Stomach smooth muscle (tissue), 2 donors: Measurements from ENCODE around the gene KRTAP10-5.
"Not testable (repeated sequence)": the region's sequence is repeated elsewhere in the genome, so short reads cannot be mapped to it uniquely, and the experiment has no call there.

Experiments
- H3K27ac ChIP-seq: one replicate; pipeline ENCODE4 v1.7.0; 2013; ENCODE audit warnings: mild to moderate bottlenecking, low read length, inconsistent platforms
- H3K27me3 ChIP-seq, 2 donors: one replicate each; pipeline ENCODE4 v1.7.0; 2013; ENCODE audit warnings: low read length in 2 of 2; ENCODE audit not compliant: insufficient read depth in 2 of 2, control insufficient read depth in 1 of 2
- H3K36me3 ChIP-seq, 2 donors: one replicate each; pipeline ENCODE4 v1.7.0; 2013; ENCODE audit warnings: low read length in 2 of 2; ENCODE audit not compliant: control insufficient read depth in 2 of 2, insufficient read depth in 2 of 2
- H3K4me1 ChIP-seq: one replicate; pipeline ENCODE4 v1.7.0; 2013; ENCODE audit warnings: low read length; ENCODE audit not compliant: control insufficient read depth, insufficient read depth
- H3K4me3 ChIP-seq, 2 donors: one replicate each; pipeline ENCODE4 v1.7.0; 2013; ENCODE audit warnings: low read length in 2 of 2
- H3K9ac ChIP-seq, 2 donors: one replicate each; pipeline ENCODE4 v1.7.0; 2013; ENCODE audit warnings: low read length in 2 of 2, mild to moderate bottlenecking in 1 of 2
- H3K9me3 ChIP-seq, 2 donors: one replicate each; pipeline ENCODE4 v1.7.0; 2013; ENCODE audit warnings: low read length in 2 of 2; ENCODE audit not compliant: control insufficient read depth in 2 of 2
- donor health status: healthy.
- donor health status: Pancreatic carcinoma.

KRTAP10-5 gene

DNA sequence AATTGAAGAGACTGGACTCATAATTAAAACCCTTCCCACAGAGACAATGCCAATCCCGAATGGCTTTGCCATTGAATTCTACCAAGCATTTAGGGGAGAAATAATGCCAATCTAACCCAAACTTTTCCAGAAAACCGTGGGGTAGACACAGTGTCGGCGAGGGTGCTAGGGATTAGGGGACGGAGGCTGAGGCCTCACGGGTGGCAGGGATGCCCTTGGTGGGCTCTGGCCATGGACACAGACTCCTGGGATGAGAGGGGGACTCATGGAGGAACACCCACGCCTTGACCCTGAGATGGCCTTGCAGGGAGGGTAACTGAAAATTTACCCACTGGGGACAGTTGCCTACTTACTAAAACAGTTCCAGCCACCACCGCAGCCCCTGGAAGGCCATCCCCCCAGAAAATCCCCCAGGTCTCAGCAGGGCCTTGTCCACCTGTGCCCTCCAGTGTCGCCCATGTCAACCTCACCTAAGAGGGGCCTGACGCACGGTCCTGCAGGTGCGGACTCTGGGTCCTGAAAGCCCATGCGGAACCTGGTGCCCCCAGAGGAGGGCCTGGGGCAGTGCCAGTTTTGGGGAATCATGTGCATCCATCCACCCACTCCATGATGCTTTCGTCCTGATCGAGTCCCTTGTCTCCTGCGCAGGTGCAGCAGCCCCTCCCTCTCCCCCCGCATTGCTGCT lies 1.9 kb downstream of the KRTAP10-5 start:
- Histone ChIP-seq H3K27me3 (peaks cover 4% of the 10 kb centered on the region in 2 donors), H3K27ac (no peak overlapping the region), H3K36me3 (no peaks in the 10 kb centered on the region), H3K4me3 (no peak overlapping the region), H3K4me1 (no peaks in the 10 kb centered on the region), H3K9me3 (peaks cover 2 to 24% of the 10 kb centered on the region in 2 donors), H3K9ac (no peak overlapping the region)

GRCh38 chr21:44576025-44576420 lies 4.4 kb downstream of the KRTAP10-5 start:
- peaks cover 2 to 32% of the 10 kb centered on the region in 2 donors for H3K9me3 ChIP-seq
- H3K9ac ChIP-seq: no peak overlapping the region
- H3K36me3 ChIP-seq: no peaks in the 10 kb centered on the region
- peaks cover 6 to 7% of the 10 kb centered on the region in 2 donors for H3K27me3 ChIP-seq
- H3K27ac ChIP-seq: no peak overlapping the region
- H3K4me1 ChIP-seq: no peaks in the 10 kb centered on the region
- H3K4me3 ChIP-seq: no peak overlapping the region

DNA sequence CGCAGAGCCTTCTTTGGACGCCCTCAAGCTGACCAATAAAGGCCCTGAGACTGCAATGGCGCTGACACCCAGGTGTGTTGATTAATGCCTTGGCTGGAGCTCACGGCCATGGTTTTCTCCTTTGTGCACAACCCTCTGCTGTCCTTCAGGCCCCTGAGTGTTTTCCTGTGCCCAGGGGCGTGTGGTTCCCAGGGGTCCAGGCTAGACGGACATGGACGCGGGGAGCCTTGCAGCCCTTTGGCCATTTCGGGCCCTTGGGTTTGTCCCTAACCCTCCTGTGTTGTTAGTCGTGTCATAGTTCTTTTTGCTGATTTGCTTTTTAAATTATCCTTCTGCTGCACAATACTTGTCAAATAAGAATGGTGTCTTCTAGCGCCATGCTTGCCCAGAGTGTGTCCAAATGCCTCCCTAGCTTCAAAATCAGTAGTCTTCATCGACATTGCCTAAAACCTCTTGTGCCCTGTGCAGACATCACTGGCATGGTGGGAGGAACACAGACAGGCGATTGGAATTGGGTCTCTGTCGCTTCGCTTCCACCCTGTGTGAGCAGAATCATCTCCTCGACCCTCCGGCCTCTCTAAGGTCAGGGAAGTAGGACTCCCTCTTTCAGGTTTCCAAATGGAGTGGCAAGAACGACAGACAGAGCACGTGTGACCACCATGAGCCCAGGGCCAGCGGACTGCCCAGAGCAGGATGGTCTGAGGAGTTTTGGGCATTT lies 4.9 kb downstream of the KRTAP10-5 start:
- H3K4me1 ChIP-seq: no peaks in the 10 kb centered on the region
- H3K27me3 ChIP-seq: peaks cover 6% of the 10 kb centered on the region in 2 donors
- H3K36me3 ChIP-seq: no peaks in the 10 kb centered on the region
- no peak overlapping the region for H3K27ac ChIP-seq
- peaks cover 2 to 33% of the 10 kb centered on the region in 2 donors for H3K9me3 ChIP-seq
- H3K9ac ChIP-seq: no peak overlapping the region
- no peak overlapping the region for H3K4me3 ChIP-seq

GRCh38 chr21:44574457-44575306 lies 5.7 kb downstream of the KRTAP10-5 start:
- no peaks in the 10 kb centered on the region for H3K36me3 ChIP-seq
- no peaks in the 10 kb centered on the region for H3K4me1 ChIP-seq
- H3K4me3 ChIP-seq: no peak overlapping the region
- no peak overlapping the region for H3K9ac ChIP-seq
- peaks cover 2 to 33% of the 10 kb centered on the region in 2 donors for H3K9me3 ChIP-seq
- peaks cover 5 to 6% of the 10 kb centered on the region in 2 donors for H3K27me3 ChIP-seq
- no peak overlapping the region for H3K27ac ChIP-seq

GRCh38 chr21:44573630-44574456 lies 6.6 kb downstream of the KRTAP10-5 start, which contains the start of gene KRTAP10-4:
KRTAP10-4 (plus strand) TSS chr21:44573729; CDS start chr21:44573759, 30 bp downstream.
- not testable (repeated sequence) for H3K27ac ChIP-seq, H3K36me3 ChIP-seq, H3K4me1 ChIP-seq, H3K4me3 ChIP-seq, H3K27me3 ChIP-seq, H3K9ac ChIP-seq
- H3K9me3 ChIP-seq: peaks cover 2 to 33% of the 10 kb centered on the region in 2 donors

GRCh38 chr21:44572959-44573583 lies 7.3 kb downstream of the KRTAP10-5 start:
- Histone ChIP-seq H3K27me3 (peaks cover 6 to 8% of the 10 kb centered on the region in 2 donors), H3K36me3 (no peaks in the 10 kb centered on the region), H3K9me3 (peaks cover 2 to 29% of the 10 kb centered on the region in 2 donors), H3K9ac (no peak overlapping the region), H3K4me3 (no peak overlapping the region), H3K4me1 (no peaks in the 10 kb centered on the region), H3K27ac (no peak overlapping the region)

DNA sequence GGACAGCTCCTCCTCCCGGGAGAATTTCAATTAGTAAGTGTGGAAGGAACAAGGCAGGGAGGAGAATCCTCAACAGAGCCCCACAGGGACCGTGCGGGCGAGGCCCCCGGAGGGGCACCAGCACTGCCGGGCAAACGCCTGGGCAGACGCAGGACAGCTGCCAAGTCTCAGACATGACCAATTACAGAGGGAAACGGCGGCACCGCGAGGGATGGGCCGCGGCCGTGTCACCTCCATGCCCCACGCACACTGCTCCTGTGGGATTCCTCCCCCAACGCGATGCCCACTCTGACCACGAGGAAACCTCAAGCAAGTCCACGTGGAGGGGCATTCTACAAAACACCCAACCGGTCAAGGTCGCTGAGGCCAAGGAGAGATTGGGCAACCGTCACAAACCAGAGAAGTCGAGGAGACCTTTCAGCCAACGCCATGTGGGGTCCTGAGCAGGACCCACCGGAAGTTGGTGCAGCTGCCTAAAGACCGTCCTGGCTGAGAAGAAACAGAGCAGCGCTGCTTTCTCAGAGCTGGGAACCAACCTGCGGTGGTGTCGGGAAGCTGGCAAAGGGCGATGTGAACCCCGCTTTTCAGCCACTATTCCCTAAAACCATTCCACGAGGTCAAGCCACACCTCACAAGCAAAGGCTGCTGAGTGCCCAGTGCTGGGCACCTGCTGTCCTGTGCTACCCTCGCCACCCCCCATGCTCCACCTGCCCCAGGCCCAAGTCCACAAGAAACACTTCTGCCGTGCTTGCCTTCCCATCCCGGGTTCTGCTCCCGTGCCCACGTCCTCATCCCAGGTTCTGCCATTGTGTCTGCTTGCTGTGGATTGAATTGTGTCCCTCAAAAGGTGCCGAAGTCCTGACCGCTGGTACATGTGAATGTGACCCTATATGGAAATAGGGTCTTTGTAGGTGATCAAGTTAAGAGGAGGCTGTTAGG lies 8.3 kb downstream of the KRTAP10-5 start:
- H3K4me1 ChIP-seq: no peaks in the 10 kb centered on the region
- no peak overlapping the region for H3K9ac ChIP-seq
- no peak overlapping the region for H3K27ac ChIP-seq
- H3K9me3 ChIP-seq: peaks cover 2 to 23% of the 10 kb centered on the region in 2 donors
- H3K4me3 ChIP-seq: no peak overlapping the region
- H3K36me3 ChIP-seq: no peaks in the 10 kb centered on the region
- peaks cover 6 to 10% of the 10 kb centered on the region in 2 donors for H3K27me3 ChIP-seq

GRCh38 chr21:44571296-44571695 lies 9.1 kb downstream of the KRTAP10-5 start:
- Histone ChIP-seq H3K27me3 (peaks cover 6 to 10% of the 10 kb centered on the region in 2 donors), H3K4me3 (no peak overlapping the region), H3K9ac (no peak overlapping the region), H3K9me3 (peaks cover 0 to 17% of the 10 kb centered on the region in 2 donors), H3K36me3 (no peaks in the 10 kb centered on the region), H3K27ac (no peak overlapping the region), H3K4me1 (no peaks in the 10 kb centered on the region)

DNA sequence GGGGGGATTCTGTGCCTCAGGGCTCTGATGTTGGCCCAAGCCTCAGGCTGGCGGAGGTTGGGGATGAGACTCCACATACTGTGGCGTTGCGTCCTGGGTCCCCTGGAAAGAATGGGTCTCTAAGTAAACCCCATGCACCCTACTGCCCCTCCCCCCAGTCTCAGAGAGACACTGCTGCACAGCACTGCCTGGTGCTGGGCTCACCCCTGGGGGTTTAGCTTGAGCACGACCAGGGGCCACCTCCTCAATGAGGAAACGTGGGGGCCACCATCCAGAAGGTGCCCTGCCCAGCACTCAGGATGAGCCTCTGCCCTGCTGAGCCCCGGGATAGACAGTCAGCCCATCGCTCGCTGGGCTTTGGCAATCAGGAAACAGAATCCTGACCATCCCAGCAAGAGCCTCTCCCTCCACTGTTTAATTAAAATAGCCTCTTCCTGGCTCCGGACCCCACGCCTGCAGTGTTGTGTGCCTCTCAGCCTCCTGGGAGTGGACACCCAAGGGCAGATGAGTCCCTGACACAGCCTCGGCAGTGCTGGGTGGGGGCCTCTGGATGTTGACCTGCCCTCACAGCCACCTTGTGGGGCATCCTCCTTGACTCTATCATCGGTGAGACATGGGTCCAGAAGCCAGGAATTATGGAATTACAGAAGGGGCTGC lies 10.4 kb downstream of the KRTAP10-5 start:
- no peak overlapping the region for H3K4me3 ChIP-seq
- H3K36me3 ChIP-seq: no peaks in the 10 kb centered on the region
- peaks cover 6 to 10% of the 10 kb centered on the region in 2 donors for H3K27me3 ChIP-seq
- H3K27ac ChIP-seq: no peak overlapping the region
- H3K9me3 ChIP-seq: peaks cover 0 to 9% of the 10 kb centered on the region in 2 donors
- H3K9ac ChIP-seq: no peak overlapping the region
- no peaks in the 10 kb centered on the region for H3K4me1 ChIP-seq
